Pancreas (tissue), 10 donors: Measurements from ENCODE around the gene DCDC2C. TPM values are rescaled to one million over a fixed set of nuclear protein-coding genes. Genes with fewer than 3 reads are reported as not detected.

Experiments
- ATAC-seq, 4 donors: fragments of 200-7000 bp; cut with Tn5 transposase; one replicate each; pipeline versions ENCODE4 v1.8.0 to v1.9.1; 2020; ENCODE audit warnings: mild to moderate bottlenecking in 4 of 4, moderate library complexity in 4 of 4
- DNase-seq, 6 donors: peaks; one replicate each; pipeline ENCODE4 v3.0.0-alpha.2; 2020
- FAIRE-seq: peaks from 2 replicates; lab custom pipeline; 2012; peaks lifted over from hg19 to GRCh38; lab: Jason Lieb, UNC
- H3K27ac ChIP-seq, 4 donors: fragments of 200-600 bp; sonication (generic); 1 replicate in 3 of 4; 2 replicates in 1 of 4; pipeline versions ENCODE4 v1.5.0 to v1.8.0; 2020
- H3K27me3 ChIP-seq, 4 donors: fragments of 200-600 bp; one replicate each; pipeline ENCODE4 v1.8.0; 2021
- H3K36me3 ChIP-seq, 3 donors: fragments of 200-600 bp; sonication (generic) in 1 of 3; one replicate each; pipeline versions ENCODE4 v1.5.0 to v1.8.0; 2020 to 2021
- H3K4me1 ChIP-seq, 3 donors: fragments of 200-600 bp; one replicate each; pipeline ENCODE4 v1.8.0; 2021
- H3K4me3 ChIP-seq, 4 donors: fragments of 200-600 bp; sonication (generic) in 2 of 4; one replicate each; pipeline versions ENCODE4 v1.5.0 to v1.8.0; 2020 to 2021
- H3K9me3 ChIP-seq, 4 donors: fragments of 200-600 bp; one replicate each; pipeline ENCODE4 v1.8.0; 2021
- WGBS, 2 donors: extraction: QIAGEN DNeasy Blood & Tissue Kit; methylation state at CpG; one replicate each; pipeline ENCODE4 v1.1.7; 2013; 5-methylcytosine and 5-hydroxymethylcytosine counted together
- intact Hi-C, 3 donors: fragments of 100-400 bp; cut with DNase I; formaldehyde crosslinking; loops; one replicate each; pipeline versions ENCODE4 v1.11.1 to v1.14.2; 2022
- polyA plus RNA-seq, 2 donors: library from polyadenylated mRNA; stranded (reverse); fragments of 200-250 nt; gene quantifications; one replicate each; pipeline ENCODE4 v1.2.3, GENCODE V29; 2013
- total RNA-seq, 6 donors: library from RNA; stranded (reverse); fragmentation: NEBNext Ultra II Directional in 4 of 6; extraction: Animal tissue kit (Norgen Biotek cat#: 25700) in 4 of 6; gene quantifications; one replicate each; pipeline versions ENCODE4 v1.2.1 to v1.2.4, GENCODE V29; 2021 to 2023
- TF ChIP-seq, protein P1 (sequence below), 4 donors: fragments of 200-600 bp; sonication (generic) in 3 of 4; IDR thresholded peaks; one replicate each; pipeline versions ENCODE4 v1.5.0 to v1.8.0; 2021; ENCODE audit warnings: antibody characterized with exemption in 4 of 4
- donor health status: healthy with polysubstance abuse.
- donor health status: DM: no; HTN: no; CAD: no; lungs with moderate emphysema.
- donor health status: DM: no; HTN: no; CAD: no.
- donor health status: control.
- donor health status: control.
- donor health status: Bipolar disorder and iron deficiency.
- donor health status: DM: yes; HTN: yes; CAD: no.
- donor health status: DM: no; HTN: no; CAD: no.
- donor health status: DM: no; HTN: no; CAD: no.
- donor health status: DM: yes; HTN: yes; CAD: no.

DCDC2C gene
- total and polyA plus RNA-seq, 8 donors: not detected

DNA sequence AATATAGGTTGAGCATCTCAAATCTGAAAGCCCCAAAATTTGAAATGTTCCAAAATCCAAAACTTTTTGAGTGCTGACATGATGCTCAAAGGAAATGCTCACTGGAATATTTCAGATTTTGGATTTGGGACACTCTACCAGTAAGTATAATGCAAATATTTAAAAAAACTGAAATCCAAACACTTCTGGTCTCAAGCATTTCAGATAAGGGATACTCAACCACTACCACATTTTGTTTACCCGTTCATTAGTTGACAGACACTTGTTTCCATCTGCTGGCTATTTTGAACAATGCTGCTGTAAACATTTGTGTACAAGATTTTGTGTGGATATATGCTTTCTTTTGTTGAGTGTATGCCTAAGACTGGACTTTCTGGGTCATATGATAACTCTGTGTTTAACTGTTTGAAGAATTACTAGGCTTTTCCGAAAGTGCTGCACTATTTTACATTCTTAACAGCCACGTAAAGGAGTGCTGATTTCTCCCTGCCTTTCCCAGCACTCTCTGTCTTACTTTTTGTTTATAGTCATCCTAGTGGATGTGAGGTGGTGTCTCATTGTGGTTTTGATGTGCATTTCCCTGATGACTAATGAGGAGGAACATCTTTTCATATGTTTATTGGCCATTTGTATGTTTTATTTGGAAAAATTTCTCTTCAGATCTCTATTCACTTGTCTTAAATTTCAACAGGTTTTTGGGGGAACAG, 19.5 kb upstream of the DCDC2C start:
- TF ChIP-seq, protein P1, sequence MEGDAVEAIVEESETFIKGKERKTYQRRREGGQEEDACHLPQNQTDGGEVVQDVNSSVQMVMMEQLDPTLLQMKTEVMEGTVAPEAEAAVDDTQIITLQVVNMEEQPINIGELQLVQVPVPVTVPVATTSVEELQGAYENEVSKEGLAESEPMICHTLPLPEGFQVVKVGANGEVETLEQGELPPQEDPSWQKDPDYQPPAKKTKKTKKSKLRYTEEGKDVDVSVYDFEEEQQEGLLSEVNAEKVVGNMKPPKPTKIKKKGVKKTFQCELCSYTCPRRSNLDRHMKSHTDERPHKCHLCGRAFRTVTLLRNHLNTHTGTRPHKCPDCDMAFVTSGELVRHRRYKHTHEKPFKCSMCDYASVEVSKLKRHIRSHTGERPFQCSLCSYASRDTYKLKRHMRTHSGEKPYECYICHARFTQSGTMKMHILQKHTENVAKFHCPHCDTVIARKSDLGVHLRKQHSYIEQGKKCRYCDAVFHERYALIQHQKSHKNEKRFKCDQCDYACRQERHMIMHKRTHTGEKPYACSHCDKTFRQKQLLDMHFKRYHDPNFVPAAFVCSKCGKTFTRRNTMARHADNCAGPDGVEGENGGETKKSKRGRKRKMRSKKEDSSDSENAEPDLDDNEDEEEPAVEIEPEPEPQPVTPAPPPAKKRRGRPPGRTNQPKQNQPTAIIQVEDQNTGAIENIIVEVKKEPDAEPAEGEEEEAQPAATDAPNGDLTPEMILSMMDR (IDR thresholded peaks at IDR 0.05): no peak
- FAIRE-seq: no peak
- intact Hi-C loops: no loop called here
- H3K4me3 ChIP-seq: no peak overlapping the region
- H3K36me3 ChIP-seq: no peaks in the 10 kb centered on the region
- no peak for ATAC-seq
- H3K27ac ChIP-seq: no peak overlapping the region
- H3K4me1 ChIP-seq: no peaks in the 10 kb centered on the region
- H3K27me3 ChIP-seq: peaks cover 0 to 3% (median 0%) of the 10 kb centered on the region in 4 donors
- WGBS, 2 donors: 31 to 35% methylated on average over 3 of the region's 3 CpGs
- no peaks in the 10 kb centered on the region for H3K9me3 ChIP-seq
- DNase-seq: no peak

DNA sequence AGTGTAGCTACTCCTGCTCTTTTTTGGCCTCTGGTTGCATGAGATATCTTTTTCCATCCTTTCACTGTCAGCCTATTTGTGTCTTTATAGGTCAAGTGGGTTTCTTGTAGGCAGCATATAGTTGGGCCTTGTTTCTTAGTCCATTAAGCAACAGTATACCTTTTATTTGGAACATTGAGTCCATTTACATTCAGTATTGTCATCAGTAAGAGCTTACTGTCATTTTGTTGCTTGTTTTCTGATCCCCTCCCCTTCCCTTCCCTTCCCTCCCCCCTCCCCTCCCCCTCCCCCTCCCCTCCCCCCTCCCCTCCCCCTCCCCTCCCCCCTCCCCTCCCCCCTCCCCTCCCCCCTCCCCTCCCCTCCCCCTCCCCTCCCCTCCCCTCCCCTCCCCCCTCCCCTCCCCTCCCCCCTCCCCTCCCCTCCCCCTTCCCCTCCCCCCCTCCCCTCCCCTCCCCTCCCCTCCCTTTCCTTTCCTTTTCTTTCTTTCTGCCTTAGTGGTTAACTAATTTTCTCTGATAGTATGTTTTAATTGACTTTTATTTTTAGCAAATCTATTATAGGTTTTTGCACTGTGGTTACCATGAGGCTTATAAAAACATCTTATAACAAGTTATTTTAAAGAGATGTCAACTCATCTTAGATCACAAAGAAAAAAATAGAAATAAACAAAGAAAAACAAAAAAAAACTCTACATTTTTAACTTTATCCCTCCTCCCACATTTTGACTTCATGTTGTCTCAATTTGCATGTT, 13.2 kb upstream of the DCDC2C start:
- ATAC-seq (no peak), FAIRE-seq (no peak), DNase-seq (no peak)
- H3K27ac ChIP-seq: no peak overlapping the region
- TF ChIP-seq, protein P1 (IDR thresholded peaks at IDR 0.05): no peak
- intact Hi-C loops: no loop called here
- no peaks in the 10 kb centered on the region for H3K4me1 ChIP-seq
- peaks cover 0 to 6% (median 3%) of the 10 kb centered on the region in 4 donors for H3K27me3 ChIP-seq
- H3K36me3 ChIP-seq: no peaks in the 10 kb centered on the region
- H3K9me3 ChIP-seq: no peaks in the 10 kb centered on the region
- no peak overlapping the region for H3K4me3 ChIP-seq

DNA sequence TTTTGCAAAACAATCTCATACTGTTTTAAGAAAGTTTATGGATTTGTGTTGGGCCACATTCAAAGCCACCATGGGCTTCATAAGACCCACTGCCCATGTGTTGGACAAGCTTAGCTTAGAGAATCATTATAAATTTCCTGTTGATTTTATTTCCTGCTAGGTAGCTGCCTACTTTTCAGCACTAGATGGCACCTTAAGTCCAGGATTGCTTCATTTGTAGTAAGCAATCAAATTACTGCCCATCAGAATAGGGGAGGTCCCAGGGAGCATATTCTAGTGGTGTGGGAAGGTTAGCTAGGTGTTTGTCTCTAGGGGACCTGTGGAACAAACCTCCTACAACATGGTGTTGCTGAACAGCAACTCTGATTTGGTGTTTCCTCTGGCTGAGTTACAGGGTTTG, 11.0 kb upstream of the DCDC2C start:
- Histone ChIP-seq H3K36me3 (no peaks in the 10 kb centered on the region), H3K27me3 (peaks cover 0 to 6% (median 1%) of the 10 kb centered on the region in 4 donors), H3K27ac (no peak overlapping the region), H3K4me3 (no peak overlapping the region), H3K4me1 (no peaks in the 10 kb centered on the region), H3K9me3 (no peaks in the 10 kb centered on the region)
- ATAC-seq (peak in 1 of 4 donors; percentile 32), FAIRE-seq (no peak), DNase-seq (no peak)
- TF ChIP-seq, protein P1 (IDR thresholded peaks at IDR 0.05): no peak
- intact Hi-C loops: no loop called here

DNA sequence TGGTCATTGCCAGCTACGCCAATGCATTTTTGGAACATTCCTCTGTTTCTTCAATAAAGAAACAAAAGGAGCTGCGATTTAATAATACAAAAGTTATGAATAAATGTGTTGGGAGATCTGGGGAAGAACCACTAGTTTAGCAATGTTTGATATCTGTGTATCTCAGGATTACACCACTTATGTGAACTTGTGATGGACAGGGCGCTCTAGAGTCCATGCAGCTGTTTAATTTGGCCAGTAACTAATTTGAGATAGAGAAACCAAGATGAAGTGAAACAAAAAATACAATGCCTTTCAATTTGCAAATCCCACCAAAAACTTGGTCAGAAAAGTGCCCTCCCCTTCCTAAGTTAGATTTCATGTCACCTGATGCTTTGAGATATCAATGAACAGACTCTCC, 6.8 kb upstream of the DCDC2C start:
- no peak for DNase-seq
- TF ChIP-seq, protein P1 (IDR thresholded peaks at IDR 0.05): no peak
- Histone ChIP-seq H3K27ac (no peak overlapping the region), H3K36me3 (no peaks in the 10 kb centered on the region), H3K27me3 (peaks cover 0 to 6% (median 1%) of the 10 kb centered on the region in 4 donors), H3K4me3 (no peak overlapping the region), H3K4me1 (no peaks in the 10 kb centered on the region), H3K9me3 (no peaks in the 10 kb centered on the region)
- intact Hi-C loops: no loop called here
- WGBS, 2 donors: 75 to 93% methylated on average over 3 of the region's 3 CpGs
- no peak for FAIRE-seq
- no peak for ATAC-seq

DNA sequence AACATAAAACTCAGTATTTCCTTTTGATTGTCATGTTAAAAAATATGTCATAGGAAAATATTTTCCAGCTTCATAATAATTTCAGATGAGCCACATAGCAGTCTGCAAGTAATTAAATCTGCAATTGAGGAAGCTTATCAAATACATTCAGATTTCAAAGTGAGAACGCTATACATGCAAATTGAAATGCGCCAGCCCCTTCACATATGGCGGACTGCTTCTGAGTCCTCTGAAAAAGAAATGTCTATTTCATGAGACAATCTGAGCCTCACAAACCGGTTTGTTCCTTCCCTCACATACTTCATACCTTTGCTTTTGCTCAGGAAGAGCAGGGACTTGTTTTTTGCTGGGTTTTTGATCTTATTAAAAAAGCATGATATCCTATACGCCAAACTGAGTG, 2.3 kb upstream of the DCDC2C start:
- H3K4me1 ChIP-seq: no peaks in the 10 kb centered on the region
- ATAC-seq (no peak), FAIRE-seq (no peak), DNase-seq (no peak)
- no peak overlapping the region for H3K4me3 ChIP-seq
- no peaks in the 10 kb centered on the region for H3K36me3 ChIP-seq
- H3K9me3 ChIP-seq: no peaks in the 10 kb centered on the region
- intact Hi-C loops: no loop called here
- H3K27ac ChIP-seq: no peak overlapping the region
- TF ChIP-seq, protein P1 (IDR thresholded peaks at IDR 0.05): no peak
- peaks cover 0 to 17% (median 0%) of the 10 kb centered on the region in 4 donors for H3K27me3 ChIP-seq
- 73 to 76% methylated on average over 5 of the region's 5 CpGs for whole genome bisulfite sequencing, 2 donors
